ENCODE data around the gene CLCNKA. TPM values are rescaled to one million over a fixed set of nuclear protein-coding genes. Genes with fewer than 3 reads are reported as not detected.

The CLCNKA gene
- polyA plus RNA-seq, 1 of the 3 experiments (the other 2 are of a cell fraction) = 0.03 TPM

- no peak for TF ChIP-seq FOXM1 (IDR thresholded peaks at IDR 0.05; ENCODE audit: low read depth)
- no peak for TF ChIP-seq TCF12 (IDR thresholded peaks at IDR 0.05)
- no peak for TF ChIP-seq EP300 (IDR thresholded peaks at IDR 0.05; ENCODE audit: borderline replicate concordance in 1 of 2, low read depth in 1 of 2, low read length in 1 of 2)
- TF ChIP-seq IRF3 (IDR thresholded peaks at IDR 0.05; ENCODE audit: low read depth, low read length) = no peak
- TF ChIP-seq RCOR1 (IDR thresholded peaks at IDR 0.05; ENCODE audit: low read length) = no peak
- no peak for TF ChIP-seq TEAD4 (IDR thresholded peaks at IDR 0.05; ENCODE audit: borderline replicate concordance, insufficient read depth)
- TF ChIP-seq POLR2AphosphoS5 (IDR thresholded peaks at IDR 0.05; ENCODE audit: low read depth, low read length) = no peak
- TF ChIP-seq EZH2phosphoT487 (IDR thresholded peaks at IDR 0.05; ENCODE audit: borderline replicate concordance, low read depth) = no peak
- TF ChIP-seq SMC3 (IDR thresholded peaks at IDR 0.05; ENCODE audit: low read depth, low read length) = no peak
- TF ChIP-seq YY1 (IDR thresholded peaks at IDR 0.05; ENCODE audit: low read depth) = no peak
- no peak for TF ChIP-seq SIN3A (IDR thresholded peaks at IDR 0.05; ENCODE audit: borderline replicate concordance, low read depth, low read length)
- TF ChIP-seq GABPA (IDR thresholded peaks at IDR 0.05; ENCODE audit: low read depth) = no peak
- Histone ChIP-seq H3K4me1 (ENCODE audit: control insufficient read depth in 1 of 2, insufficient read depth in 2 of 2, low read depth in 1 of 2, low read length in 1 of 2) (no peaks in the 10 kb centered on the region; a peak in 1 of 4 replicates), H3K36me3 (replicated peaks in 1 of 2; ENCODE audit: control insufficient read depth in 1 of 2, insufficient read depth in 2 of 2, low read length in 1 of 2) (no peaks in the 10 kb centered on the region), H3K9me2 (no peaks in the 10 kb centered on the region), H4K20me1 (ENCODE audit: insufficient read depth) (no peaks in the 10 kb centered on the region), H3K9ac (no peak overlapping the region), H3K27ac (ENCODE audit: low read depth in 2 of 2, low read length in 1 of 2) (no peak overlapping the region), H3K9me3 (no peaks in the 10 kb centered on the region), H2AFZ (ENCODE audit: low read depth) (no peak overlapping the region), H3K4me2 (no peak overlapping the region), H3K4me3 (ENCODE audit: low read depth in 2 of 2, low read length in 1 of 2) (no peak overlapping the region), H3F3A (replicated peaks; ENCODE audit: insufficient read depth) (no peaks in the 10 kb centered on the region), H3K27me3 (ENCODE audit: insufficient read depth) (no peaks in the 10 kb centered on the region), H3K79me2 (ENCODE audit: insufficient read depth) (no peaks in the 10 kb centered on the region)
- WGBS (ENCODE audit: low lambda C conversion rate) = 81% methylated on average over 6 of the region's 6 CpGs
- ChIA-PET CTCF (interaction anchor here (0.7 to 6.1 kb wide), 18 partner anchors 10 to 216 kb away, joined by 3 to 58 read pairs (median 3); partner anchors contain the start of genes FAM131C and HSPB7), POLR2A (no interaction called here)
- no peak for DNase-seq
These were observed 14.0 kb upstream of the CLCNKA start for GRCh38 chr1:16007671-16008341.

- Histone ChIP-seq H3K9me2 (no peaks in the 10 kb centered on the region), H3K36me3 (replicated peaks in 1 of 2; ENCODE audit: control insufficient read depth in 1 of 2, insufficient read depth in 2 of 2, low read length in 1 of 2) (no peaks in the 10 kb centered on the region), H3K4me2 (no peak overlapping the region), H3K4me1 (ENCODE audit: control insufficient read depth in 1 of 2, insufficient read depth in 2 of 2, low read depth in 1 of 2, low read length in 1 of 2) (peaks cover 0 to 5% of the 10 kb centered on the region in 2 experiments; a peak in 1 of 4 replicates), H3K4me3 (ENCODE audit: low read depth in 2 of 2, low read length in 1 of 2) (no peak overlapping the region; a peak in 1 of 4 replicates), H3K27ac (ENCODE audit: low read depth in 2 of 2, low read length in 1 of 2) (no peak overlapping the region), H3K9me3 (no peaks in the 10 kb centered on the region), H3K9ac (no peak overlapping the region), H4K20me1 (ENCODE audit: insufficient read depth) (no peaks in the 10 kb centered on the region), H2AFZ (ENCODE audit: low read depth) (no peak overlapping the region), H3K79me2 (ENCODE audit: insufficient read depth) (no peaks in the 10 kb centered on the region), H3K27me3 (ENCODE audit: insufficient read depth) (no peaks in the 10 kb centered on the region), H3F3A (replicated peaks; ENCODE audit: insufficient read depth) (no peaks in the 10 kb centered on the region)
- peak; percentile 91 for DNase-seq
- ChIA-PET CTCF (interaction anchor here (0.5 to 6.1 kb wide), 27 partner anchors 10 to 344 kb away, joined by 3 to 58 read pairs (median 4); partner anchors contain the start of genes CLCNKA, CLCNKB, FAM131C and HSPB7), POLR2A (no interaction called here)
- 5% methylated on average over 4 of the region's 4 CpGs for WGBS (ENCODE audit: low lambda C conversion rate)
- no peak for TF ChIP-seq TCF12 (IDR thresholded peaks at IDR 0.05)
- TF ChIP-seq GATA2 (CRISPR knock-in tag; IDR thresholded peaks at IDR 0.05) = no peak
- no peak for TF ChIP-seq USF1 (IDR thresholded peaks at IDR 0.05; ENCODE audit: borderline replicate concordance, low read depth)
- no peak for TF ChIP-seq TEAD4 (IDR thresholded peaks at IDR 0.05; ENCODE audit: borderline replicate concordance, insufficient read depth)
- TF ChIP-seq GABPA (IDR thresholded peaks at IDR 0.05; ENCODE audit: low read depth) = no peak
- no peak for TF ChIP-seq REST (IDR thresholded peaks at IDR 0.05; ENCODE audit: low read depth, low read length)
- TF ChIP-seq RFX5 (IDR thresholded peaks at IDR 0.05; ENCODE audit: low read length) = peak; percentile 29; the same call in 1 of the 2 replicates
- no peak for TF ChIP-seq JUND (IDR thresholded peaks at IDR 0.05)
- TF ChIP-seq RCOR1 (IDR thresholded peaks at IDR 0.05; ENCODE audit: low read length) = 0 out of 2 replicates have a peak, but pooled peaks have one; percentile 17
- no peak for TF ChIP-seq RXRA (IDR thresholded peaks at IDR 0.05; ENCODE audit: borderline replicate concordance, low read depth)
- peak; percentile 98 for TF ChIP-seq RAD21 (IDR thresholded peaks at IDR 0.05; ENCODE audit: low read length)
- TF ChIP-seq NRF1 (IDR thresholded peaks at IDR 0.05; ENCODE audit: low read depth, low read length) = peak; percentile 24; the same call in 1 of the 2 replicates
- peak; percentile 97 for TF ChIP-seq SMC3 (IDR thresholded peaks at IDR 0.05; ENCODE audit: low read depth, low read length)
These were observed 12.8 kb upstream of the CLCNKA start for GRCh38 chr1:16009030-16009460.
